GM18909 (cell line): ENCODE results near the gene CTNNA1.
"Not testable (repeated sequence)": the region's sequence is repeated elsewhere in the genome, so short reads cannot be mapped to it uniquely, and the experiment has no call there.

ENCODE experiments used
- ATAC-seq: cut with Tn5 transposase; IDR thresholded peaks from one replicate; pipeline ENCODE4 v1.9.1; 2021; ENCODE audit warnings: mild to moderate bottlenecking; ENCODE audit not compliant: unreplicated experiment, poor library complexity

CTNNA1 gene

GRCh38 chr5:138752951-138753793 is at the start of gene CTNNA1:
TSS of gene CTNNA1 (plus strand) at chr5:138753425. CDS start at chr5:138781925, 28,500 bp downstream.
- ATAC-seq = peak; percentile 47

GRCh38 chr5:138703777-138704176 is 49.4 kb upstream of the CTNNA1 start:
- not testable (repeated sequence) for ATAC-seq

- ATAC-seq = no peak
Measured at GRCh38 chr5:138705007-138705406, 48.2 kb upstream of the CTNNA1 start.

- ATAC-seq = no peak
Measured at GRCh38 chr5:138705567-138705966, 47.7 kb upstream of the CTNNA1 start.

- ATAC-seq = no peak
Measured at GRCh38 chr5:138706655-138707480, 46.4 kb upstream of the CTNNA1 start.

GRCh38 chr5:138708791-138709190 is 44.4 kb upstream of the CTNNA1 start:
- ATAC-seq = no peak

GRCh38 chr5:138709202-138709601 is 44.0 kb upstream of the CTNNA1 start:
- ATAC-seq = no peak

GRCh38 chr5:138711087-138711486 is 42.1 kb upstream of the CTNNA1 start:
- ATAC-seq = no peak

GRCh38 chr5:138711811-138712210 is 41.4 kb upstream of the CTNNA1 start:
- ATAC-seq = no peak

GRCh38 chr5:138712324-138712723 is 40.9 kb upstream of the CTNNA1 start:
- ATAC-seq = no peak

- ATAC-seq = no peak
Measured at GRCh38 chr5:138712791-138713190, 40.4 kb upstream of the CTNNA1 start.

GRCh38 chr5:138713247-138713646 is 40.0 kb upstream of the CTNNA1 start:
- ATAC-seq = no peak

GRCh38 chr5:138714694-138715093 is 38.5 kb upstream of the CTNNA1 start:
- no peak for ATAC-seq

- ATAC-seq = not testable (repeated sequence)
Measured at GRCh38 chr5:138715931-138716432, 37.2 kb upstream of the CTNNA1 start.

GRCh38 chr5:138716456-138716924 is 36.7 kb upstream of the CTNNA1 start:
- no peak for ATAC-seq

GRCh38 chr5:138717399-138717798 is 35.8 kb upstream of the CTNNA1 start:
- ATAC-seq = no peak

GRCh38 chr5:138719811-138720210 is 33.4 kb upstream of the CTNNA1 start:
- no peak for ATAC-seq

GRCh38 chr5:138720840-138721239 is 32.4 kb upstream of the CTNNA1 start:
- ATAC-seq = no peak

GRCh38 chr5:138721979-138722378 is 31.2 kb upstream of the CTNNA1 start:
- ATAC-seq = no peak

- ATAC-seq = no peak
Measured at GRCh38 chr5:138722544-138723177, 30.6 kb upstream of the CTNNA1 start.
